HepG2 (cell line): Measurements from ENCODE around the gene OR11A1. TPM values are rescaled to one million over a fixed set of nuclear protein-coding genes. Genes with fewer than 3 reads are reported as not detected.

Experiments used
- ATAC-seq: fragments of 200-7000 bp; cut with Tn5 transposase; 3 replicates; pipeline ENCODE4 v1.9.1; 2020; ENCODE audit warnings: mild to moderate bottlenecking, moderate library complexity
- BruUV-seq: library from RNA; stranded (reverse); fragments of 400-500 nt; replicated peaks from 2 replicates; lab custom pipeline; 2021; lab: Mats Ljungman, UMichigan
- CTCF ChIA-PET: fragments of 300-600 bp; formaldehyde crosslinking; extraction: SDS; loops from one replicate; lab custom pipeline; 2021; ENCODE audit warnings: low total read pairs, inconsistent platforms, low intra/inter-chr PET ratio; lab: Yijun Ruan, JAX
- POLR2A ChIA-PET: fragments of 350-600 bp; sonication (Branson Sonifier 250); formaldehyde crosslinking; loops from one replicate; lab custom pipeline; 2020; ENCODE audit warnings: antibody characterized with exemption, inconsistent platforms; lab: Yijun Ruan, JAX
- DNase-seq: peaks from one replicate; pipeline ENCODE4 v3.0.0-alpha.2; 2015; ENCODE audit warnings: low spot score
- FAIRE-seq: peaks from 3 replicates; lab custom pipeline; 2011; peaks lifted over from hg19 to GRCh38; lab: Jason Lieb, UNC
- H2AFZ ChIP-seq: one replicate; pipeline ENCODE4 v1.6.1; 2011; ENCODE audit warnings: low read length, inconsistent platforms
- H3K27ac ChIP-seq: fragments of 300-600 bp; 3 replicates; pipeline ENCODE4 v1.8.0; 2011; ENCODE audit warnings: mixed run types, mild to moderate bottlenecking, mixed read lengths, low read length, inconsistent platforms; ENCODE audit not compliant: insufficient read depth; ENCODE audit errors: extremely low read length
- H3K27me3 ChIP-seq, 2 experiments: fragments of 200-600 bp in 1 of 2; 2 replicates in 1 of 2; 3 replicates in 1 of 2; pipeline versions ENCODE4 v1.6.0 to v1.8.0; 2011; ENCODE audit warnings: low read length in 2 of 2, mild to moderate bottlenecking in 2 of 2, moderate library complexity in 2 of 2, inconsistent platforms in 1 of 2; ENCODE audit not compliant: insufficient read depth in 2 of 2, control insufficient read depth in 1 of 2
- H3K36me3 ChIP-seq, 2 experiments: fragments of 200-600 bp in 1 of 2; replicated peaks in 1 of 2; 2 replicates in 1 of 2; 3 replicates in 1 of 2; pipeline versions ENCODE4 v1.5.1 to v1.8.0; 2011; ENCODE audit warnings: low read length in 2 of 2, inconsistent platforms in 1 of 2; ENCODE audit not compliant: insufficient read depth in 2 of 2, control insufficient read depth in 1 of 2
- H3K4me1 ChIP-seq: 2 replicates; pipeline ENCODE4 v1.5.1; 2012; ENCODE audit warnings: low read length, inconsistent platforms; ENCODE audit not compliant: insufficient read depth
- H3K4me2 ChIP-seq: 2 replicates; pipeline ENCODE4 v1.6.0; 2011; ENCODE audit warnings: low read depth, low read length, inconsistent platforms
- H3K4me3 ChIP-seq, 3 experiments: fragments of 200-600 bp in 1 of 3; sonication (generic), shearing (Covaris generic) in 1 of 3; replicated peaks in 1 of 3; 2 replicates each; pipeline ENCODE4 v1.5.1; 2011 to 2016; ENCODE audit warnings: low read length in 3 of 3, inconsistent platforms in 2 of 3, low read depth in 2 of 3, mild to moderate bottlenecking in 2 of 3, control low read depth in 1 of 3, mixed read lengths in 1 of 3; ENCODE audit not compliant: insufficient read depth in 1 of 3
- H3K79me2 ChIP-seq: one replicate; pipeline ENCODE4 v1.6.1; 2011; ENCODE audit warnings: low read length, inconsistent platforms; ENCODE audit not compliant: insufficient read depth
- H3K9ac ChIP-seq: 2 replicates; pipeline ENCODE4 v1.6.0; 2011; ENCODE audit warnings: mild to moderate bottlenecking, low read depth, low read length, inconsistent platforms; ENCODE audit not compliant: insufficient read depth
- H3K9me3 ChIP-seq: 2 replicates; pipeline ENCODE4 v1.5.1; 2012; ENCODE audit warnings: mild to moderate bottlenecking, low read length
- H4K20me1 ChIP-seq: 2 replicates; pipeline ENCODE4 v1.6.0; 2011; ENCODE audit warnings: inconsistent platforms, mild to moderate bottlenecking, low read length, moderate library complexity; ENCODE audit not compliant: insufficient read depth
- BRD4 ChIP-seq: sonication (generic); formaldehyde crosslinking; IDR thresholded peaks from 2 replicates; pipeline ENCODE4 v1.4.0; 2020; ENCODE audit warnings: missing genetic modification reagents
- FOXA1 ChIP-seq, 2 experiments: fragments of 450-650 bp in 1 of 2; sonication (generic) in 1 of 2; formaldehyde crosslinking in 1 of 2; IDR thresholded peaks; 2 replicates each; pipeline versions ENCODE4 v1.4.0 to v1.6.1; 2016 to 2020; ENCODE audit warnings: missing genetic modification reagents in 1 of 2
- KMT2B ChIP-seq: IDR thresholded peaks from 2 replicates; pipeline ENCODE4 v1.6.1; 2016; ENCODE audit warnings: missing genetic modification reagents, missing compliant biosample characterization
- POLR2AphosphoS2 ChIP-seq: IDR thresholded peaks from 2 replicates; pipeline ENCODE4 v1.6.1; 2011; ENCODE audit warnings: low read depth, low read length, improper control_type of control experiment
- RFXAP ChIP-seq: sonication (generic); formaldehyde crosslinking; IDR thresholded peaks from 2 replicates; pipeline ENCODE4 v1.4.0; 2020; ENCODE audit warnings: missing genetic modification reagents, borderline replicate concordance
- SIX4 ChIP-seq: sonication (generic); formaldehyde crosslinking; IDR thresholded peaks from 2 replicates; pipeline ENCODE4 v1.4.0; 2020; ENCODE audit warnings: missing genetic modification reagents
- ZNF142 ChIP-seq: sonication (generic); formaldehyde crosslinking; IDR thresholded peaks from 2 replicates; pipeline ENCODE4 v1.4.0; 2020; ENCODE audit warnings: missing genetic modification reagents
- ZNF234 ChIP-seq: sonication (generic); formaldehyde crosslinking; conservative IDR thresholded peaks from 2 replicates; pipeline ENCODE4 v1.5.1; 2020; ENCODE audit warnings: mild to moderate bottlenecking, missing genetic modification reagents
- ZNF296 ChIP-seq: sonication (generic); formaldehyde crosslinking; conservative IDR thresholded peaks from 2 replicates; pipeline ENCODE4 v1.5.0; 2020; ENCODE audit warnings: mild to moderate bottlenecking, missing genetic modification reagents
- ZNF776 ChIP-seq: sonication (generic); formaldehyde crosslinking; IDR thresholded peaks from 2 replicates; pipeline ENCODE4 v1.4.0; 2020; ENCODE audit warnings: mild to moderate bottlenecking, missing genetic modification reagents
- ZSCAN29 ChIP-seq: sonication (generic); formaldehyde crosslinking; conservative IDR thresholded peaks from 2 replicates; pipeline ENCODE4 v1.4.0; 2020; ENCODE audit warnings: mild to moderate bottlenecking, missing genetic modification reagents
- ZSCAN30 ChIP-seq: sonication (generic); formaldehyde crosslinking; IDR thresholded peaks from 2 replicates; pipeline ENCODE4 v1.5.0; 2020; ENCODE audit warnings: mild to moderate bottlenecking, missing genetic modification reagents
- WGBS: methylation state at CpG from one replicate; pipeline ENCODE4 v1.1.6; 2017; ENCODE audit warnings: low lambda C conversion rate; 5-methylcytosine and 5-hydroxymethylcytosine counted together
- in situ Hi-C: cut with HindIII; loops from 2 replicates; pipeline ENCODE4 v1.10.0; 2017; ENCODE audit warnings: low pct_unique_long_range_greater_than_20kb; ENCODE audit not compliant: extremely low pct_ligation_motif_present
- intact Hi-C: fragments of 100-400 bp; cut with micrococcal nuclease; formaldehyde crosslinking; loops from one replicate; pipeline ENCODE4 v1.10.0; 2022; ENCODE audit not compliant: unreplicated experiment
- polyA plus RNA-seq, 8 experiments: library from polyadenylated mRNA; depleted of rRNA in 3 of 8; stranded (reverse) in 7 of 8; unstranded in 1 of 8; fragments of >200 nt; fragmentation: Illumina TruSeq in 4 of 8; extraction: Trizol in 4 of 8; gene quantifications; 2 replicates each; pipeline versions ENCODE4 v1.2.1 to v1.2.3, GENCODE V29; 2011 to 2016; ENCODE audit warnings: low read depth in 4 of 8, missing spikeins in 1 of 8, mixed read lengths in 1 of 8; ENCODE audit not compliant: insufficient read depth in 1 of 8
- total RNA-seq, 5 experiments: library from RNA; depleted of rRNA; stranded (reverse); fragments of >200 nt; fragmentation: Illumina TruSeq; extraction: Trizol; gene quantifications; 2 replicates each; pipeline ENCODE4 v1.2.3, GENCODE V29; 2016; ENCODE audit warnings: low read depth in 1 of 5

OR11A1 gene
- total and polyA plus RNA-seq, 2 of the 13 experiments (the other 11 are each of a cell fraction or from before 2014, with no cell fraction given), result not detected

- in situ Hi-C loops, result no loop called here
- WGBS, result 2% methylated on average over 4 of the region's 4 CpGs
Observed at GRCh38 chr6:29486577-29486976, 29.7 kb upstream of the OR11A1 start.

More at GRCh38 chr6:29486577-29486976, 29.7 kb upstream of the OR11A1 start:
- FAIRE-seq (no peak), ATAC-seq (no peak), DNase-seq (no peak)
- Histone ChIP-seq H3K27ac (no peak overlapping the region), H4K20me1 (no peaks in the 10 kb centered on the region), H3K27me3 (no peaks in the 10 kb centered on the region), H3K9ac (no peak overlapping the region), H3K4me3 (no peak overlapping the region), H3K36me3 (no peaks in the 10 kb centered on the region), H2AFZ (no peak overlapping the region), H3K4me2 (no peak overlapping the region), H3K4me1 (no peaks in the 10 kb centered on the region), H3K9me3 (no peaks in the 10 kb centered on the region), H3K79me2 (no peaks in the 10 kb centered on the region)
- intact Hi-C loops, result no loop called here
- CTCF ChIA-PET, result no interaction called here
- POLR2A ChIA-PET, result no interaction called here
- no TSS peak for BruUV-seq
- TF ChIP-seq KMT2B (CRISPR knock-in tag) (no peak), BRD4 (CRISPR knock-in tag) (no peak), ZNF234 (no peak), ZNF296 (CRISPR knock-in tag) (no peak), ZSCAN29 (CRISPR knock-in tag) (no peak), POLR2AphosphoS2 (no peak), SIX4 (CRISPR knock-in tag) (no peak), FOXA1 (IDR thresholded peaks at IDR 0.05) (no peak), FOXA1 (CRISPR knock-in tag; IDR thresholded peaks at IDR 0.05) (no peak), RFXAP (no peak), ZNF142 (CRISPR knock-in tag) (no peak), ZNF776 (no peak), ZSCAN30 (no peak)
